H1 (cell line): ENCODE results near the gene TIMM10. TPM values are rescaled to one million over a fixed set of nuclear protein-coding genes. Genes with fewer than 3 reads are reported as not detected.

Experiments used
- CTCF ChIA-PET: fragments of 300-600 bp; sonication (Branson Sonifier 250); formaldehyde crosslinking; loops from one replicate; lab custom pipeline; 2021; ENCODE audit not compliant: partially characterized antibody; lab: Charles Lee
- POLR2A ChIA-PET: fragments of 300-600 bp; sonication (Branson Sonifier 250); formaldehyde crosslinking; loops from one replicate; lab custom pipeline; 2021; ENCODE audit warnings: inconsistent platforms; ENCODE audit not compliant: partially characterized antibody; lab: Charles Lee
- DNase-seq, 2 experiments: peaks; one replicate each; pipeline versions ENCODE4 v3.0.0 to v3.0.0-alpha.2; 2010 to 2022; ENCODE audit warnings: low spot score in 2 of 2, low read depth in 1 of 2, mixed read lengths in 1 of 2
- FAIRE-seq: peaks from 2 replicates; lab custom pipeline; 2011; peaks lifted over from hg19 to GRCh38; lab: Jason Lieb, UNC
- H2AFZ ChIP-seq: 2 replicates; pipeline ENCODE4 v1.8.1; 2012; ENCODE audit warnings: low read length, inconsistent platforms
- H2AK5ac ChIP-seq: 2 replicates; pipeline ENCODE4 v1.6.1; 2013; ENCODE audit warnings: low read depth, low read length
- H2BK120ac ChIP-seq: replicated peaks from 2 replicates; pipeline ENCODE3; 2013; ENCODE audit warnings: low read depth, low read length, inconsistent platforms
- H2BK12ac ChIP-seq: 2 replicates; pipeline ENCODE4 v1.6.1; 2013; ENCODE audit warnings: low read depth, low read length
- H2BK15ac ChIP-seq: 2 replicates; pipeline ENCODE4 v1.6.1; 2013; ENCODE audit warnings: low read length
- H2BK20ac ChIP-seq: 2 replicates; pipeline ENCODE4 v1.6.1; 2013; ENCODE audit warnings: low read length
- H2BK5ac ChIP-seq: 2 replicates; pipeline ENCODE4 v1.6.1; 2013; ENCODE audit warnings: low read depth, low read length
- H3K14ac ChIP-seq: 2 replicates; pipeline ENCODE4 v1.6.1; 2013; ENCODE audit warnings: inconsistent platforms; ENCODE audit not compliant: insufficient read length
- H3K18ac ChIP-seq: 2 replicates; pipeline ENCODE4 v1.6.1; 2013; ENCODE audit warnings: low read length; ENCODE audit errors: extremely low read depth
- H3K23ac ChIP-seq: 2 replicates; pipeline ENCODE4 v1.6.1; 2013; ENCODE audit warnings: inconsistent platforms; ENCODE audit not compliant: insufficient read length
- H3K23me2 ChIP-seq: 2 replicates; pipeline ENCODE4 v1.6.1; 2013; ENCODE audit warnings: low read depth, low read length
- H3K27ac ChIP-seq: 2 replicates; pipeline ENCODE4 v1.6.1; 2011; ENCODE audit warnings: low read depth, low read length, inconsistent platforms
- H3K27me3 ChIP-seq, 4 experiments: replicated peaks in 1 of 4; 1 replicate in 1 of 4; 2 replicates in 3 of 4; pipeline versions ENCODE4 v1.6.1 to v1.8.1; 2011 to 2013; ENCODE audit warnings: low read length in 3 of 4, mild to moderate bottlenecking in 3 of 4, inconsistent platforms in 2 of 4, mixed read lengths in 2 of 4, moderate library complexity in 1 of 4; ENCODE audit not compliant: control insufficient read depth in 3 of 4, insufficient read depth in 3 of 4; ENCODE audit errors: extremely low read depth in 1 of 4
- H3K36me3 ChIP-seq, 4 experiments: 2 replicates each; pipeline versions ENCODE4 v1.6.1 to v1.8.1; 2011 to 2013; ENCODE audit warnings: mild to moderate bottlenecking in 4 of 4, low read length in 3 of 4, moderate library complexity in 2 of 4, control low read depth in 1 of 4, inconsistent platforms in 1 of 4; ENCODE audit not compliant: insufficient read depth in 4 of 4, control insufficient read depth in 2 of 4
- H3K4ac ChIP-seq: replicated peaks from 2 replicates; pipeline ENCODE3; 2013; ENCODE audit warnings: low read length, low read depth, mixed read lengths, inconsistent platforms; ENCODE audit not compliant: insufficient read length
- H3K4me1 ChIP-seq, 4 experiments: replicated peaks in 1 of 4; 1 replicate in 1 of 4; 2 replicates in 3 of 4; pipeline versions ENCODE4 v1.6.1 to v1.8.1; 2011 to 2013; ENCODE audit warnings: low read length in 3 of 4, inconsistent platforms in 2 of 4, mixed read lengths in 1 of 4; ENCODE audit not compliant: insufficient read depth in 4 of 4, control insufficient read depth in 3 of 4
- H3K4me2 ChIP-seq, 2 experiments: 2 replicates each; pipeline versions ENCODE4 v1.6.1 to v1.8.1; 2011 to 2013; ENCODE audit warnings: low read depth in 2 of 2, low read length in 2 of 2, control low read depth in 1 of 2, inconsistent platforms in 1 of 2, mild to moderate bottlenecking in 1 of 2; ENCODE audit not compliant: insufficient read depth in 1 of 2
- H3K4me3 ChIP-seq, 4 experiments: fragments of 200-600, 300-600 bp in 1 of 4; sonication (generic), shearing (Covaris generic), sonication (Bioruptor Twin) in 1 of 4; 2 replicates each; pipeline versions ENCODE4 v1.5.1 to v1.8.1; 2011 to 2016; ENCODE audit warnings: low read length in 4 of 4, low read depth in 3 of 4, control low read depth in 2 of 4, inconsistent platforms in 2 of 4, mild to moderate bottlenecking in 2 of 4, mixed read lengths in 1 of 4, moderate library complexity in 1 of 4; ENCODE audit not compliant: insufficient read depth in 2 of 4; ENCODE audit errors: extremely low read depth in 1 of 4
- H3K56ac ChIP-seq: replicated peaks from 2 replicates; pipeline ENCODE3; 2013; ENCODE audit warnings: low read depth, mild to moderate bottlenecking, mixed read lengths, low read length, inconsistent platforms; ENCODE audit not compliant: insufficient read length
- H3K79me1 ChIP-seq: 2 replicates; pipeline ENCODE4 v1.6.1; 2013; ENCODE audit warnings: low read depth, low read length, control low read depth
- H3K79me2 ChIP-seq, 2 experiments: 2 replicates each; pipeline versions ENCODE4 v1.6.1 to v1.8.1; 2012 to 2013; ENCODE audit warnings: low read length in 2 of 2, mild to moderate bottlenecking in 2 of 2, inconsistent platforms in 1 of 2; ENCODE audit not compliant: insufficient read depth in 2 of 2, control insufficient read depth in 1 of 2
- H3K9ac ChIP-seq, 4 experiments: replicated peaks in 1 of 4; 1 replicate in 1 of 4; 2 replicates in 3 of 4; pipeline versions ENCODE4 v1.6.1 to v1.8.1; 2011 to 2013; ENCODE audit warnings: low read depth in 3 of 4, low read length in 3 of 4, control low read depth in 2 of 4, mild to moderate bottlenecking in 2 of 4, moderate library complexity in 2 of 4, inconsistent platforms in 1 of 4; ENCODE audit errors: extremely low read depth in 1 of 4
- H3K9me3 ChIP-seq, 2 experiments: 2 replicates each; pipeline versions ENCODE4 v1.6.1 to v1.8.1; 2012 to 2013; ENCODE audit warnings: mild to moderate bottlenecking in 2 of 2, moderate library complexity in 2 of 2, control low read depth in 1 of 2, inconsistent platforms in 1 of 2, low read depth in 1 of 2, low read length in 1 of 2, mixed read lengths in 1 of 2; ENCODE audit not compliant: insufficient read depth in 2 of 2
- H4K20me1 ChIP-seq, 2 experiments: replicated peaks in 1 of 2; 2 replicates each; pipeline versions ENCODE3 to v1.8.1; 2011 to 2013; ENCODE audit warnings: inconsistent platforms in 2 of 2, low read length in 2 of 2, mild to moderate bottlenecking in 1 of 2; ENCODE audit not compliant: insufficient read depth in 2 of 2, control insufficient read depth in 1 of 2
- H4K5ac ChIP-seq: 2 replicates; pipeline ENCODE4 v1.6.1; 2013; ENCODE audit warnings: low read length, low read depth, mixed read lengths, inconsistent platforms; ENCODE audit not compliant: insufficient read length
- H4K8ac ChIP-seq: 2 replicates; pipeline ENCODE4 v1.8.0; 2013; ENCODE audit warnings: mild to moderate bottlenecking, moderate library complexity, low read length, inconsistent platforms; ENCODE audit not compliant: insufficient read depth; ENCODE audit errors: extremely low read depth
- H4K91ac ChIP-seq: replicated peaks from 2 replicates; pipeline ENCODE3; 2013; ENCODE audit warnings: low read length, mixed read lengths, inconsistent platforms; ENCODE audit not compliant: insufficient read length
- BCL11A ChIP-seq, 2 experiments: IDR thresholded peaks; one replicate each; pipeline ENCODE4 v1.6.1; 2011; ENCODE audit warnings: low read depth in 2 of 2, low read length in 2 of 2, mild to moderate bottlenecking in 2 of 2
- BRCA1 ChIP-seq: IDR thresholded peaks from 2 replicates; pipeline ENCODE4 v1.6.1; 2012; ENCODE audit warnings: low read depth, low read length, improper control_type of control experiment
- EP300 ChIP-seq, 2 experiments: IDR thresholded peaks; 1 replicate in 1 of 2; 2 replicates in 1 of 2; pipeline ENCODE4 v1.6.1; 2011 to 2012; ENCODE audit warnings: low read depth in 2 of 2, low read length in 2 of 2, mild to moderate bottlenecking in 2 of 2, borderline replicate concordance in 1 of 2, inconsistent platforms in 1 of 2, moderate library complexity in 1 of 2
- NANOG ChIP-seq: IDR thresholded peaks from 2 replicates; pipeline ENCODE4 v1.6.1; 2011; ENCODE audit warnings: low read length, low read depth, mild to moderate bottlenecking, inconsistent platforms; ENCODE audit not compliant: insufficient read depth, poor library complexity, severe bottlenecking
- RXRA ChIP-seq: IDR thresholded peaks from 2 replicates; pipeline ENCODE4 v1.6.1; 2011; ENCODE audit warnings: low read depth, mild to moderate bottlenecking, low read length, moderate library complexity; ENCODE audit not compliant: insufficient read depth
- SIN3A ChIP-seq, 2 experiments: IDR thresholded peaks in 1 of 2; conservative IDR thresholded peaks in 1 of 2; 2 replicates each; pipeline ENCODE4 v1.6.1; 2011 to 2012; ENCODE audit warnings: low read length in 2 of 2, improper control_type of control experiment in 1 of 2, low read depth in 1 of 2, mild to moderate bottlenecking in 1 of 2
- SRF ChIP-seq: IDR thresholded peaks from 2 replicates; pipeline ENCODE4 v1.6.1; 2011; ENCODE audit warnings: mild to moderate bottlenecking, low read depth, low read length, moderate library complexity
- SUZ12 ChIP-seq: fragments of 200-600 bp; sonication (generic); IDR thresholded peaks from 2 replicates; pipeline ENCODE4 v1.6.1; 2012; ENCODE audit warnings: mild to moderate bottlenecking, inconsistent platforms, low read length, moderate library complexity, mixed read lengths
- TBP ChIP-seq: IDR thresholded peaks from 2 replicates; pipeline ENCODE4 v1.6.1; 2011; ENCODE audit warnings: low read depth, low read length, improper control_type of control experiment
- WGBS, 2 experiments: shearing (Covaris generic) in 1 of 2; methylation state at CpG; one replicate each; pipeline versions ENCODE4 v1.1.6 to v1.1.7; 2013 to 2015; ENCODE audit warnings: low lambda C conversion rate in 2 of 2, mixed read lengths in 2 of 2, inconsistent platforms in 1 of 2, low coverage in 1 of 2, missing lambda C conversion rate in 1 of 2; ENCODE audit not compliant: insufficient replicate concordance in 2 of 2, insufficient coverage in 1 of 2, insufficient read length in 1 of 2; ENCODE audit errors: extremely low coverage in 1 of 2, missing lambda C conversion rate in 1 of 2; 5-methylcytosine and 5-hydroxymethylcytosine counted together
- polyA plus RNA-seq, 7 experiments: library from polyadenylated mRNA; depleted of rRNA in 3 of 7; stranded (reverse) in 5 of 7; unstranded in 2 of 7; fragments of >200 nt in 5 of 7; fragments of 200-250 nt in 2 of 7; gene quantifications; 1 replicate in 5 of 7; 2 replicates in 1 of 7; 4 replicates in 1 of 7; pipeline versions ENCODE4 v1.2.1 to v1.2.3, GENCODE V29; 2011 to 2013; ENCODE audit warnings: missing spikeins in 2 of 7, mixed read lengths in 2 of 7
- total RNA-seq: library from RNA; stranded (reverse); fragmentation: NEBNext Ultra II Directional; extraction: Animal tissue kit (Norgen Biotek cat#: 25700); gene quantifications from 2 replicates; pipeline ENCODE4 v1.2.1, GENCODE V29; 2021

Gene TIMM10
- total and polyA plus RNA-seq, 2 of the 8 experiments (the other 6 are each of a cell fraction or from before 2014, with no cell fraction given), result 117 to 227 TPM

- Histone ChIP-seq H3K9ac (peak overlapping the region in 1 of 4 experiments; percentile 47; a peak in 2 of 7 replicates), H4K20me1 (peaks cover 0 to under 1% of the 10 kb centered on the region in 2 experiments), H3K9me3 (no peaks in the 10 kb centered on the region), H3K36me3 (peaks cover 0 to 5% (median 0%) of the 10 kb centered on the region in 4 experiments; a peak in 2 of 8 replicates), H3K23ac (no peak overlapping the region), H2BK120ac (peak overlapping the region; percentile 38), H2BK20ac (peak overlapping the region; percentile 83), H2AK5ac (peak overlapping the region; percentile 18), H2BK15ac (peak overlapping the region; percentile 49; the same call in 1 of the 2 replicates), H2BK5ac (peak overlapping the region; percentile 90), H4K91ac (peak overlapping the region; percentile 94), H3K27me3 (no peaks in the 10 kb centered on the region), H3K14ac (no peak overlapping the region), H3K4me2 (no peak overlapping the region), H3K4me3 (no peak overlapping the region), H4K5ac (peak overlapping the region; percentile 38), H3K23me2 (no peaks in the 10 kb centered on the region), H2BK12ac (peak overlapping the region; percentile 98), H3K4me1 (peaks cover 0 to 7% (median 5%) of the 10 kb centered on the region in 4 experiments; a peak in 4 of 7 replicates), H3K4ac (peak overlapping the region; percentile 58), H3K79me1 (no peaks in the 10 kb centered on the region), H3K18ac (peak overlapping the region; percentile 66), H3K27ac (peak overlapping the region; percentile 88), H3K79me2 (no peaks in the 10 kb centered on the region), H2AFZ (no peak overlapping the region), H4K8ac (peak overlapping the region; percentile 1; the same call in 1 of the 2 replicates), H3K56ac (no peak overlapping the region)
- DNase-seq (peak; percentile 88 to 93), FAIRE-seq (peak; percentile 87)
- CTCF ChIA-PET, result interaction anchor here (0.7 to 33.7 kb wide), 53 partner anchors 10 to 357 kb away, joined by 3 to 1146 read pairs (median 4); partner anchors contain the start of genes RTN4RL2, SLC43A1, SLC43A3 and SMTNL1
- WGBS, 2 experiments, result 83% methylated on average over 15 of the region's 15 CpGs; no CpG with 5 or more reads in 1 of the 2 experiments
- POLR2A ChIA-PET, result interaction anchor here (0.7 to 9.7 kb wide), 28 partner anchors 8 to 247 kb away, joined by 3 to 90 read pairs (median 4); partner anchors contain the start of genes RTN4RL2, SELENOH, SERPING1 and SLC43A1
- 0 out of 2 replicates have a peak, but pooled peaks have one; percentile 23 for TF ChIP-seq TBP
- no peak for TF ChIP-seq RXRA
- no peak for TF ChIP-seq BCL11A (IDR thresholded peaks at IDR 0.05; ENCODE audit: low read depth in 2 of 2, low read length in 2 of 2)
- TF ChIP-seq EP300 (IDR thresholded peaks at IDR 0.05; ENCODE audit: borderline replicate concordance in 1 of 2, low read depth in 2 of 2, low read length in 2 of 2), result peak in 1 of 2 experiments; percentile 81; a peak in 1 of 3 replicates
- TF ChIP-seq SIN3A (conservative IDR thresholded peaks at IDR 0.05 in 1 of 2, IDR thresholded peaks at IDR 0.05 in 1 of 2; ENCODE audit: low read depth in 1 of 2, low read length in 2 of 2), result peak in 1 of 2 experiments; percentile 47; a peak in 1 of 4 replicates
- TF ChIP-seq NANOG, result no peak
- no peak for TF ChIP-seq BRCA1
- no peak for TF ChIP-seq SRF
- TF ChIP-seq SUZ12, result no peak
Measured at GRCh38 chr11:57493507-57494503, 36.7 kb downstream of the TIMM10 start.
